Ovary (tissue), 3 donors: ENCODE data around the gene GTF3C4.

Experiments used
- EP300 ChIP-seq: sonication (generic); formaldehyde crosslinking; IDR thresholded peaks from one replicate; pipeline ENCODE4 v1.6.1; 2017; ENCODE audit warnings: antibody characterized with exemption
- POLR2A ChIP-seq: fragments of 450-650 bp; IDR thresholded peaks from one replicate; pipeline ENCODE4 v1.6.1; 2017; ENCODE audit warnings: antibody characterized with exemption, mild to moderate bottlenecking, moderate library complexity
- TF ChIP-seq, protein P1 (sequence below), 3 donors: fragments of 450-650 bp in 2 of 3; fragments of 200-600 bp in 1 of 3; IDR thresholded peaks; one replicate each; pipeline versions ENCODE4 v1.5.1 to v1.8.0; 2016 to 2022; ENCODE audit warnings: antibody characterized with exemption in 3 of 3, mild to moderate bottlenecking in 1 of 3
- donor health status: DM: no; HTN: no; CAD: no.

DNA sequence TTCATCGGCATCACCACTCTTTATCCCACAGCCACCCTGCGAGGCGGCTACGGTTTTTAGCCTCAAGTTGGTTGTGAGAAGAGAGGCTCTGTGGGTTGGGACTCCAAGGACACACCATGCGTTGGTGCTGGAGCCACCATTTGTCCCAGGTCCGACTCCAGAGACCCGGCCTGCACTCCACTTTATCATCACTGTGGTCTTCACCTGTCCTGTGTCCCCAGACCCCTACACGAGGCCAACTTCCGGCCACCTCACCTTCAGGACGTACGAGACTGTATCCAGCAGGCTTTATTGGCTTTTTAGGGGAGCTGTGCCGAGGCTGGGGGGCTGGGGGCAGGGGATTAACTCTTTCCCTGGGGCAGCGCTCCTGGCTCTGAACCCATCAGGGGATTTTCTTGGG is 55.0 kb downstream of the GTF3C4 start:
- TF ChIP-seq EP300 (no peak), POLR2A (no peak)
- TF ChIP-seq, protein P1, sequence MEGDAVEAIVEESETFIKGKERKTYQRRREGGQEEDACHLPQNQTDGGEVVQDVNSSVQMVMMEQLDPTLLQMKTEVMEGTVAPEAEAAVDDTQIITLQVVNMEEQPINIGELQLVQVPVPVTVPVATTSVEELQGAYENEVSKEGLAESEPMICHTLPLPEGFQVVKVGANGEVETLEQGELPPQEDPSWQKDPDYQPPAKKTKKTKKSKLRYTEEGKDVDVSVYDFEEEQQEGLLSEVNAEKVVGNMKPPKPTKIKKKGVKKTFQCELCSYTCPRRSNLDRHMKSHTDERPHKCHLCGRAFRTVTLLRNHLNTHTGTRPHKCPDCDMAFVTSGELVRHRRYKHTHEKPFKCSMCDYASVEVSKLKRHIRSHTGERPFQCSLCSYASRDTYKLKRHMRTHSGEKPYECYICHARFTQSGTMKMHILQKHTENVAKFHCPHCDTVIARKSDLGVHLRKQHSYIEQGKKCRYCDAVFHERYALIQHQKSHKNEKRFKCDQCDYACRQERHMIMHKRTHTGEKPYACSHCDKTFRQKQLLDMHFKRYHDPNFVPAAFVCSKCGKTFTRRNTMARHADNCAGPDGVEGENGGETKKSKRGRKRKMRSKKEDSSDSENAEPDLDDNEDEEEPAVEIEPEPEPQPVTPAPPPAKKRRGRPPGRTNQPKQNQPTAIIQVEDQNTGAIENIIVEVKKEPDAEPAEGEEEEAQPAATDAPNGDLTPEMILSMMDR (IDR thresholded peaks at IDR 0.05) = no peak
